ENCODE results near the gene APOL2.
"Not testable (repeated sequence)": the region's sequence is repeated elsewhere in the genome, so short reads cannot be mapped to it uniquely, and the experiment has no call there.

APOL2 gene

GRCh38 chr22:36258701-36259614 lies 19.6 kb upstream of the APOL2 start:
- Histone ChIP-seq H3K36me3 (ENCODE audit: control insufficient read depth, insufficient read depth, low read length) (peaks cover 8% of the 10 kb centered on the region), H3K9me3 (ENCODE audit: control insufficient read depth, low read length) (no peaks in the 10 kb centered on the region), H3K4me3 (ENCODE audit: low read length) (no peak overlapping the region), H3K4me1 (ENCODE audit: control insufficient read depth, insufficient read depth, low read length) (peaks cover 28% of the 10 kb centered on the region), H3K9ac (ENCODE audit: low read length) (no peak overlapping the region), H3K27me3 (ENCODE audit: control insufficient read depth, insufficient read depth, low read length) (no peaks in the 10 kb centered on the region)

GRCh38 chr22:36257948-36258670 lies 18.8 kb upstream of the APOL2 start:
- H3K27me3 ChIP-seq (ENCODE audit: control insufficient read depth, insufficient read depth, low read length), result no peaks in the 10 kb centered on the region
- no peak overlapping the region for H3K4me3 ChIP-seq (ENCODE audit: low read length)
- H3K9ac ChIP-seq (ENCODE audit: low read length), result no peak overlapping the region
- peaks cover 8% of the 10 kb centered on the region for H3K36me3 ChIP-seq (ENCODE audit: control insufficient read depth, insufficient read depth, low read length)
- peaks cover 35% of the 10 kb centered on the region for H3K4me1 ChIP-seq (ENCODE audit: control insufficient read depth, insufficient read depth, low read length)
- no peaks in the 10 kb centered on the region for H3K9me3 ChIP-seq (ENCODE audit: control insufficient read depth, low read length)

GRCh38 chr22:36257308-36257707 lies 18.0 kb upstream of the APOL2 start:
- Histone ChIP-seq H3K4me3 (ENCODE audit: low read length) (no peak overlapping the region), H3K27me3 (ENCODE audit: control insufficient read depth, insufficient read depth, low read length) (no peaks in the 10 kb centered on the region), H3K9ac (ENCODE audit: low read length) (no peak overlapping the region), H3K4me1 (ENCODE audit: control insufficient read depth, insufficient read depth, low read length) (peaks cover 41% of the 10 kb centered on the region), H3K9me3 (ENCODE audit: control insufficient read depth, low read length) (no peaks in the 10 kb centered on the region), H3K36me3 (ENCODE audit: control insufficient read depth, insufficient read depth, low read length) (peaks cover 8% of the 10 kb centered on the region)

GRCh38 chr22:36256478-36256877 lies 17.2 kb upstream of the APOL2 start:
- Histone ChIP-seq H3K9ac (ENCODE audit: low read length) (no peak overlapping the region), H3K36me3 (ENCODE audit: control insufficient read depth, insufficient read depth, low read length) (peaks cover 8% of the 10 kb centered on the region), H3K27me3 (ENCODE audit: control insufficient read depth, insufficient read depth, low read length) (no peaks in the 10 kb centered on the region), H3K4me3 (ENCODE audit: low read length) (no peak overlapping the region), H3K4me1 (ENCODE audit: control insufficient read depth, insufficient read depth, low read length) (peaks cover 41% of the 10 kb centered on the region), H3K9me3 (ENCODE audit: control insufficient read depth, low read length) (no peaks in the 10 kb centered on the region)

GRCh38 chr22:36255572-36255971 lies 16.2 kb upstream of the APOL2 start:
- not testable (repeated sequence) for H3K9ac ChIP-seq (ENCODE audit: low read length); H3K27me3 ChIP-seq (ENCODE audit: control insufficient read depth, insufficient read depth, low read length); H3K36me3 ChIP-seq (ENCODE audit: control insufficient read depth, insufficient read depth, low read length); H3K9me3 ChIP-seq (ENCODE audit: control insufficient read depth, low read length); H3K4me3 ChIP-seq (ENCODE audit: low read length)
- peaks cover 46% of the 10 kb centered on the region for H3K4me1 ChIP-seq (ENCODE audit: control insufficient read depth, insufficient read depth, low read length)

- H3K4me1 ChIP-seq (ENCODE audit: control insufficient read depth, insufficient read depth, low read length), result peaks cover 52% of the 10 kb centered on the region
- H3K9ac ChIP-seq (ENCODE audit: low read length), result peak overlapping the region; percentile 80
Measured at GRCh38 chr22:36253523-36254490, 14.5 kb upstream of the APOL2 start.

GRCh38 chr22:36252754-36253522 lies 13.6 kb upstream of the APOL2 start, which contains the start of gene APOL1:
APOL1 (plus strand) TSS chr22:36253133; CDS start chr22:36254956, 1,823 bp downstream.
- no peaks in the 10 kb centered on the region for H3K27me3 ChIP-seq (ENCODE audit: control insufficient read depth, insufficient read depth, low read length)
- H3K4me3 ChIP-seq (ENCODE audit: low read length), result peak within 1 kb of the TSS; percentile 82
- peaks cover 4% of the 10 kb centered on the region for H3K36me3 ChIP-seq (ENCODE audit: control insufficient read depth, insufficient read depth, low read length)
- H3K4me1 ChIP-seq (ENCODE audit: control insufficient read depth, insufficient read depth, low read length), result peaks cover 50% of the 10 kb centered on the region
- peak within 1 kb of the TSS; percentile 80 for H3K9ac ChIP-seq (ENCODE audit: low read length)
- H3K9me3 ChIP-seq (ENCODE audit: control insufficient read depth, low read length), result no peaks in the 10 kb centered on the region

More at GRCh38 chr22:36253523-36254490, 14.5 kb upstream of the APOL2 start:
- Histone ChIP-seq H3K4me3 (ENCODE audit: low read length) (peak overlapping the region; percentile 82), H3K27me3 (ENCODE audit: control insufficient read depth, insufficient read depth, low read length) (no peaks in the 10 kb centered on the region), H3K9me3 (ENCODE audit: control insufficient read depth, low read length) (no peaks in the 10 kb centered on the region), H3K36me3 (ENCODE audit: control insufficient read depth, insufficient read depth, low read length) (peaks cover 5% of the 10 kb centered on the region)

- H3K4me3 ChIP-seq (ENCODE audit: low read length); H3K9me3 ChIP-seq (ENCODE audit: control insufficient read depth, low read length); H3K27me3 ChIP-seq (ENCODE audit: control insufficient read depth, insufficient read depth, low read length); H3K9ac ChIP-seq (ENCODE audit: low read length); H3K36me3 ChIP-seq (ENCODE audit: control insufficient read depth, insufficient read depth, low read length): not testable (repeated sequence)
- H3K4me1 ChIP-seq (ENCODE audit: control insufficient read depth, insufficient read depth, low read length), result peaks cover 50% of the 10 kb centered on the region
Measured at GRCh38 chr22:36251979-36252608, 12.8 kb upstream of the APOL2 start.

GRCh38 chr22:36250292-36250960 lies 11.1 kb upstream of the APOL2 start:
- H3K4me1 ChIP-seq (ENCODE audit: control insufficient read depth, insufficient read depth, low read length), result peaks cover 45% of the 10 kb centered on the region
- H3K9ac ChIP-seq (ENCODE audit: low read length), result peak overlapping the region; percentile 22
- H3K27me3 ChIP-seq (ENCODE audit: control insufficient read depth, insufficient read depth, low read length); H3K4me3 ChIP-seq (ENCODE audit: low read length); H3K9me3 ChIP-seq (ENCODE audit: control insufficient read depth, low read length); H3K36me3 ChIP-seq (ENCODE audit: control insufficient read depth, insufficient read depth, low read length): not testable (repeated sequence)

- Histone ChIP-seq H3K4me3 (ENCODE audit: low read length) (no peak overlapping the region), H3K36me3 (ENCODE audit: control insufficient read depth, insufficient read depth, low read length) (no peaks in the 10 kb centered on the region), H3K9ac (ENCODE audit: low read length) (no peak overlapping the region), H3K9me3 (ENCODE audit: control insufficient read depth, low read length) (no peaks in the 10 kb centered on the region), H3K4me1 (ENCODE audit: control insufficient read depth, insufficient read depth, low read length) (peaks cover 33% of the 10 kb centered on the region), H3K27me3 (ENCODE audit: control insufficient read depth, insufficient read depth, low read length) (no peaks in the 10 kb centered on the region)
Measured at GRCh38 chr22:36249160-36249559, 9.8 kb upstream of the APOL2 start.
